Measurements from ENCODE around the gene LETM1.

LETM1 gene

GRCh38 chr4:1856071-1856942 is at the start of gene LETM1:
Gene LETM1, minus strand, starts transcription at chr4:1856156. Its CDS starts 206 bp downstream, at chr4:1855950.
- DNase-seq (ENCODE audit: extremely low read depth in 1 of 2, low read depth in 1 of 2), result peak; percentile 78 to 89

DNA sequence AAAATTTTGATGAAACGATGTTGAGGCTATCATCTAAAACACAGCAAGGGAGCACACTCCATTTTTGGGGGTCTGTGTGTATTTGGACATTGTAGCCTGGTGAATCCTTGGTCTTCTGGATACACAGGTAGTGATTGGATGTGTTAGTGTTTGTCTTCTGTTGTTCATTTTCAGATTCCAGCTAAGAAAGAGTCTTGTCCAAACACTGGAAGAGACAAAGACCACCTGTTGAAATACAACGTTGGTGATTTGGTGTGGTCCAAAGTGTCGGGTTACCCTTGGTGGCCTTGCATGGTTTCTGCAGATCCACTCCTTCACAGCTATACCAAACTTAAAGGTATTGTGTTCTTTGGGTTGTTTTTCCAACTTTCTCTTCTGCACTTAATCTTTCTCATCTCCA is 48.1 kb upstream of the LETM1 start:
- no peak for DNase-seq (ENCODE audit: extremely low read depth in 1 of 2, low read depth in 1 of 2)

GRCh38 chr4:1903035-1903434 is 47.1 kb upstream of the LETM1 start:
- DNase-seq (ENCODE audit: extremely low read depth in 1 of 2, low read depth in 1 of 2), result no peak

- no peak for DNase-seq (ENCODE audit: extremely low read depth in 1 of 2, low read depth in 1 of 2)
Observed at GRCh38 chr4:1902243-1902642, 46.3 kb upstream of the LETM1 start.

- DNase-seq (ENCODE audit: extremely low read depth in 1 of 2, low read depth in 1 of 2), result no peak
Observed at GRCh38 chr4:1901127-1901526, 45.2 kb upstream of the LETM1 start.

DNA sequence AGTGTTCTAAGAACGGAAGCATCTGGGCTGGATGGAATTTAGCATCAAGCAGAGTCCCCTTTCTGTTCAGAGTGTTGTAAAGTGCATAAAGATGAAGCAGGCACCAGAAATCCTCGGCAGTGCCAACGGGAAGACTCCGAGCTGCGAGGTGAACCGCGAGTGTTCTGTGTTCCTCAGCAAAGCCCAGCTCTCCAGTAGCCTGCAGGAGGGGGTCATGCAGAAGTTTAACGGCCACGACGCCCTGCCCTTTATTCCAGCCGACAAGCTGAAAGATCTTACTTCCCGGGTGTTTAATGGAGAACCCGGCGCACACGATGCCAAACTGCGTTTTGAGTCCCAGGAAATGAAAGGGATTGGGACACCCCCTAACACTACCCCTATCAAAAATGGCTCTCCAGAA is 44.7 kb upstream of the LETM1 start:
- DNase-seq (ENCODE audit: extremely low read depth in 1 of 2, low read depth in 1 of 2), result no peak

- no peak for DNase-seq (ENCODE audit: extremely low read depth in 1 of 2, low read depth in 1 of 2)
Observed at GRCh38 chr4:1900087-1900433, 44.1 kb upstream of the LETM1 start.

GRCh38 chr4:1899149-1900086 is 43.5 kb upstream of the LETM1 start:
- DNase-seq (ENCODE audit: extremely low read depth in 1 of 2, low read depth in 1 of 2), result peak; percentile 33 to 49

- DNase-seq (ENCODE audit: extremely low read depth in 1 of 2, low read depth in 1 of 2), result no peak
Observed at GRCh38 chr4:1898681-1899080, 42.7 kb upstream of the LETM1 start.

GRCh38 chr4:1898007-1898406 is 42.1 kb upstream of the LETM1 start:
- no peak for DNase-seq (ENCODE audit: extremely low read depth in 1 of 2, low read depth in 1 of 2)

DNA sequence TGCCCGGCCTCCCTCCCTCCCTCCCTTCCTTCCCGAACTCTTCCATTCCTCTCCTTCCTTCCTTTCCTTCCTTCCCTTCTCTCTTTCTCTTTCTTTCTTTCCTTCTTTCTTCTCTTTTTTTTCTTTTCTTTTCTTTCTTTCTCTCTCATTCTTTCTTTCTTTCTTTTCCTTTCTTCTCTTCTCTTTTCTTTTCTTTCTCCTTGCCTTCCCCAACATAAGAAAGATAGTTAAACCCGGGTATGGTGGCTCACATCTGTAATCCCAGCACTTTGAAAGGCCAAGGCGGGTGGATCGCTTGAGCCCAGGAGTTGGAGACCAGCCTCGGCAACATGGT is 40.7 kb upstream of the LETM1 start:
- DNase-seq (ENCODE audit: extremely low read depth in 1 of 2, low read depth in 1 of 2), result no peak

DNA sequence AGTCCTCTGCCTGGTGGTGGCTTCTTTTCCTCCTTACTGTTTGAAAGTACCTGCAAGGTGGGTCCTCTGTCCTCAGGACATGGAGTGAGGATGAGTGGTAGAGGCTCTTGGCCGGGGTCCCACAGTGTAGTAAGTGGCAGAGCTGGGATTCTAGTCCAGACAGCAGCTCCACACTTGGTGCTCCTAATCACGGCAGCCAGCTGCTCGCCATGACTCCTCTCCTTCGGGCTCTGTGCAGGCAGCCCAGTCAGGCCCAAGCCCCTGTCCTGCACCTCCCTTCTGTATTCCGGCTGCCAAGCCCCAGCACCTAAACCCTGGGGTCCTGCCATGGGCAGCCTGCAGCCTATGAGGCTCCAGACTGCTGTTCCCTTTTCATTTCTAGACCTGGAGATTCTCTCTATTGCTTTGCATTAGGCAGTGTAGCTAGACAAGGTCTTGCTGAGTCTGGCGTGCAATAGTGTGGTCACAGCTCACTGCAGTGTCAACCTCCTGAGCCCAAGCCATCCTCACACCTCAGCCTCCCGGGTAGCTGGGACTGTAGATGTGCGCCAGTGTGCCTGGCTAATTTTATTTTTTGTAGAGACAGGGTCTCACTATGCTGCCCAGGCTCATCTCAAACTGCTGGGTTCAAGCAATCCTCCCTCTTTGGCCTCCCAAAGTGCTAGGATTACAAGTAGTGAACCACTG is 40.2 kb upstream of the LETM1 start:
- no peak for DNase-seq (ENCODE audit: extremely low read depth in 1 of 2, low read depth in 1 of 2)

GRCh38 chr4:1890979-1891570 is 35.1 kb upstream of the LETM1 start:
- DNase-seq (ENCODE audit: extremely low read depth in 1 of 2, low read depth in 1 of 2), result no peak

GRCh38 chr4:1887052-1887451 is 31.1 kb upstream of the LETM1 start:
- no peak for DNase-seq (ENCODE audit: extremely low read depth in 1 of 2, low read depth in 1 of 2)

- no peak for DNase-seq (ENCODE audit: extremely low read depth in 1 of 2, low read depth in 1 of 2)
Observed at GRCh38 chr4:1885414-1885813, 29.5 kb upstream of the LETM1 start.

- DNase-seq (ENCODE audit: extremely low read depth in 1 of 2, low read depth in 1 of 2), result no peak
Observed at GRCh38 chr4:1883583-1883982, 27.6 kb upstream of the LETM1 start.

GRCh38 chr4:1882850-1883271 is 26.9 kb upstream of the LETM1 start:
- no peak for DNase-seq (ENCODE audit: extremely low read depth in 1 of 2, low read depth in 1 of 2)

- no peak for DNase-seq (ENCODE audit: extremely low read depth in 1 of 2, low read depth in 1 of 2)
Observed at GRCh38 chr4:1880332-1880731, 24.4 kb upstream of the LETM1 start.

DNA sequence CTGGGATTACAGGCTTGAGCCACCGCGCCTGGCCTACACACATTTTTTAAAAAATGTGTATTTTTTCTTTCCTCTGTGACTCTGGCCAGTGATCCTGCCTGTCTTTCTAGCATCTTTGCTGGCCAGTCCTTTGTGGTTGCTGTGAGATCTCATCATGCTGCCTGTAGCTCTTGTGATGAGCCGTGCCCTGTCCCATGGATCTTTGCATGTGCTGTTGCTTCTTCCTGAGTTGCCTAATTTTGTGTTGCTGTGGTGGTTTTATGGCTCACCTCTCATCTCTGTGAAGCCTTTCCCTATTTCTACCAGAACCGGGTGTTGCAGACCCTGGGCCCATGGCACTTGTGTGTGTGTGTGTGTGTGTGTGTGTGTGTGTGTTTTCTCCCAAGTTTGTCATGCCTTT is 23.5 kb upstream of the LETM1 start:
- DNase-seq (ENCODE audit: extremely low read depth in 1 of 2, low read depth in 1 of 2), result no peak

DNA sequence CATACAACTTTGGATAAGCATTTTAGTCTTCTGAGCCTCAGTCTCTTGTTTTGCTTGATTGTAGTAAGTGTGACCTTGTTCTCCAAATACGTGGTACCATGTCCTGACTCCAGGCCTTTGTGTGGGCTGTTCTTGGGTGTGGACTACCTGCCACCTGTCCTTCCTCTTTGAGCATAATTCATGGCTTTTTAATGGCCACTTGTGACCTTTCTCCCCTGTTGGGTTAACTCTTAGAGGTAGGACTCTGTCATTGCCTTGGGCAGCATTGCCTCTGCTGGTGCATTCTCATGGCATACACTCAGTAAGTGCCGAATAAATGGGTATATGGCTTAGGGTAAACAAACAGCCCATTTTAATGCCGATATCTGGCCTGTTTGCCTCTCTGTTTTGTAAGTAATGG is 18.2 kb upstream of the LETM1 start:
- no peak for DNase-seq (ENCODE audit: extremely low read depth in 1 of 2, low read depth in 1 of 2)

GRCh38 chr4:1873776-1874175 is 17.8 kb upstream of the LETM1 start:
- DNase-seq (ENCODE audit: extremely low read depth in 1 of 2, low read depth in 1 of 2), result no peak

Measured in activated CD8-positive, alpha-beta memory T cell treated with anti-CD3 and anti-CD28 coated beads for 1 hour (primary cell).